HepG2 (cell line): ENCODE measurements around the gene BAHCC1. TPM values are rescaled to one million over a fixed set of nuclear protein-coding genes. Genes with fewer than 3 reads are reported as not detected.

Experiments
- ATAC-seq: fragments of 200-7000 bp; cut with Tn5 transposase; 3 replicates; pipeline ENCODE4 v1.9.1; 2020; ENCODE audit warnings: mild to moderate bottlenecking, moderate library complexity
- BruUV-seq: library from RNA; stranded (reverse); fragments of 400-500 nt; replicated peaks from 2 replicates; lab custom pipeline; 2021; lab: Mats Ljungman, UMichigan
- CTCF ChIA-PET: fragments of 300-600 bp; formaldehyde crosslinking; extraction: SDS; loops from one replicate; lab custom pipeline; 2021; ENCODE audit warnings: low total read pairs, inconsistent platforms, low intra/inter-chr PET ratio; lab: Yijun Ruan, JAX
- POLR2A ChIA-PET: fragments of 350-600 bp; sonication (Branson Sonifier 250); formaldehyde crosslinking; loops from one replicate; lab custom pipeline; 2020; ENCODE audit warnings: antibody characterized with exemption, inconsistent platforms; lab: Yijun Ruan, JAX
- DNase-seq: peaks from one replicate; pipeline ENCODE4 v3.0.0-alpha.2; 2015; ENCODE audit warnings: low spot score
- FAIRE-seq: peaks from 3 replicates; lab custom pipeline; 2011; peaks lifted over from hg19 to GRCh38; lab: Jason Lieb, UNC
- H2AFZ ChIP-seq: one replicate; pipeline ENCODE4 v1.6.1; 2011; ENCODE audit warnings: low read length, inconsistent platforms
- H3K27ac ChIP-seq: fragments of 300-600 bp; 3 replicates; pipeline ENCODE4 v1.8.0; 2011; ENCODE audit warnings: mixed run types, mild to moderate bottlenecking, mixed read lengths, low read length, inconsistent platforms; ENCODE audit not compliant: insufficient read depth; ENCODE audit errors: extremely low read length
- H3K27me3 ChIP-seq, 2 experiments: fragments of 200-600 bp in 1 of 2; 2 replicates in 1 of 2; 3 replicates in 1 of 2; pipeline versions ENCODE4 v1.6.0 to v1.8.0; 2011; ENCODE audit warnings: low read length in 2 of 2, mild to moderate bottlenecking in 2 of 2, moderate library complexity in 2 of 2, inconsistent platforms in 1 of 2; ENCODE audit not compliant: insufficient read depth in 2 of 2, control insufficient read depth in 1 of 2
- H3K36me3 ChIP-seq, 2 experiments: fragments of 200-600 bp in 1 of 2; replicated peaks in 1 of 2; 2 replicates in 1 of 2; 3 replicates in 1 of 2; pipeline versions ENCODE4 v1.5.1 to v1.8.0; 2011; ENCODE audit warnings: low read length in 2 of 2, inconsistent platforms in 1 of 2; ENCODE audit not compliant: insufficient read depth in 2 of 2, control insufficient read depth in 1 of 2
- H3K4me1 ChIP-seq: 2 replicates; pipeline ENCODE4 v1.5.1; 2012; ENCODE audit warnings: low read length, inconsistent platforms; ENCODE audit not compliant: insufficient read depth
- H3K4me2 ChIP-seq: 2 replicates; pipeline ENCODE4 v1.6.0; 2011; ENCODE audit warnings: low read depth, low read length, inconsistent platforms
- H3K4me3 ChIP-seq, 3 experiments: fragments of 200-600 bp in 1 of 3; sonication (generic), shearing (Covaris generic) in 1 of 3; replicated peaks in 1 of 3; 2 replicates each; pipeline ENCODE4 v1.5.1; 2011 to 2016; ENCODE audit warnings: low read length in 3 of 3, inconsistent platforms in 2 of 3, low read depth in 2 of 3, mild to moderate bottlenecking in 2 of 3, control low read depth in 1 of 3, mixed read lengths in 1 of 3; ENCODE audit not compliant: insufficient read depth in 1 of 3
- H3K79me2 ChIP-seq: one replicate; pipeline ENCODE4 v1.6.1; 2011; ENCODE audit warnings: low read length, inconsistent platforms; ENCODE audit not compliant: insufficient read depth
- H3K9ac ChIP-seq: 2 replicates; pipeline ENCODE4 v1.6.0; 2011; ENCODE audit warnings: mild to moderate bottlenecking, low read depth, low read length, inconsistent platforms; ENCODE audit not compliant: insufficient read depth
- H3K9me3 ChIP-seq: 2 replicates; pipeline ENCODE4 v1.5.1; 2012; ENCODE audit warnings: mild to moderate bottlenecking, low read length
- H4K20me1 ChIP-seq: 2 replicates; pipeline ENCODE4 v1.6.0; 2011; ENCODE audit warnings: inconsistent platforms, mild to moderate bottlenecking, low read length, moderate library complexity; ENCODE audit not compliant: insufficient read depth
- IRF2 ChIP-seq: IDR thresholded peaks from 2 replicates; pipeline ENCODE4 v1.6.1; 2018; ENCODE audit warnings: missing genetic modification reagents, missing compliant biosample characterization
- ZNF431 ChIP-seq: sonication (generic); formaldehyde crosslinking; IDR thresholded peaks from 2 replicates; pipeline ENCODE4 v1.9.0; 2022; ENCODE audit warnings: missing genetic modification reagents, low read depth, mild to moderate bottlenecking, borderline replicate concordance
- ZNF562 ChIP-seq: sonication (generic); formaldehyde crosslinking; IDR thresholded peaks from 2 replicates; pipeline ENCODE4 v1.8.0; 2022; ENCODE audit warnings: missing genetic modification reagents, borderline replicate concordance
- ZNF776 ChIP-seq: sonication (generic); formaldehyde crosslinking; IDR thresholded peaks from 2 replicates; pipeline ENCODE4 v1.4.0; 2020; ENCODE audit warnings: mild to moderate bottlenecking, missing genetic modification reagents
- ZNF891 ChIP-seq: sonication (generic); formaldehyde crosslinking; IDR thresholded peaks from 2 replicates; pipeline ENCODE4 v1.5.0; 2020; ENCODE audit warnings: mild to moderate bottlenecking, missing genetic modification reagents
- WGBS: methylation state at CpG from one replicate; pipeline ENCODE4 v1.1.6; 2017; ENCODE audit warnings: low lambda C conversion rate; 5-methylcytosine and 5-hydroxymethylcytosine counted together
- in situ Hi-C: cut with HindIII; loops from 2 replicates; pipeline ENCODE4 v1.10.0; 2017; ENCODE audit warnings: low pct_unique_long_range_greater_than_20kb; ENCODE audit not compliant: extremely low pct_ligation_motif_present
- intact Hi-C: fragments of 100-400 bp; cut with micrococcal nuclease; formaldehyde crosslinking; loops from one replicate; pipeline ENCODE4 v1.10.0; 2022; ENCODE audit not compliant: unreplicated experiment
- polyA plus RNA-seq, 8 experiments: library from polyadenylated mRNA; depleted of rRNA in 3 of 8; stranded (reverse) in 7 of 8; unstranded in 1 of 8; fragments of >200 nt; fragmentation: Illumina TruSeq in 4 of 8; extraction: Trizol in 4 of 8; gene quantifications; 2 replicates each; pipeline versions ENCODE4 v1.2.1 to v1.2.3, GENCODE V29; 2011 to 2016; ENCODE audit warnings: low read depth in 4 of 8, missing spikeins in 1 of 8, mixed read lengths in 1 of 8; ENCODE audit not compliant: insufficient read depth in 1 of 8
- total RNA-seq, 5 experiments: library from RNA; depleted of rRNA; stranded (reverse); fragments of >200 nt; fragmentation: Illumina TruSeq; extraction: Trizol; gene quantifications; 2 replicates each; pipeline ENCODE4 v1.2.3, GENCODE V29; 2016; ENCODE audit warnings: low read depth in 1 of 5
- TF ChIP-seq, protein P1 (sequence below): sonication (generic); formaldehyde crosslinking; IDR thresholded peaks from 2 replicates; pipeline ENCODE4 v1.4.0; 2020; ENCODE audit warnings: missing genetic modification reagents
- TF ChIP-seq, protein P2 (sequence below): sonication (generic); formaldehyde crosslinking; IDR thresholded peaks from 2 replicates; pipeline ENCODE4 v1.4.0; 2020; ENCODE audit warnings: missing genetic modification reagents, mild to moderate bottlenecking, borderline replicate concordance

The BAHCC1 gene
- total and polyA plus RNA-seq, 2 of the 13 experiments (the other 11 are each of a cell fraction or from before 2014, with no cell fraction given) = 1.4 to 1.7 TPM

DNA sequence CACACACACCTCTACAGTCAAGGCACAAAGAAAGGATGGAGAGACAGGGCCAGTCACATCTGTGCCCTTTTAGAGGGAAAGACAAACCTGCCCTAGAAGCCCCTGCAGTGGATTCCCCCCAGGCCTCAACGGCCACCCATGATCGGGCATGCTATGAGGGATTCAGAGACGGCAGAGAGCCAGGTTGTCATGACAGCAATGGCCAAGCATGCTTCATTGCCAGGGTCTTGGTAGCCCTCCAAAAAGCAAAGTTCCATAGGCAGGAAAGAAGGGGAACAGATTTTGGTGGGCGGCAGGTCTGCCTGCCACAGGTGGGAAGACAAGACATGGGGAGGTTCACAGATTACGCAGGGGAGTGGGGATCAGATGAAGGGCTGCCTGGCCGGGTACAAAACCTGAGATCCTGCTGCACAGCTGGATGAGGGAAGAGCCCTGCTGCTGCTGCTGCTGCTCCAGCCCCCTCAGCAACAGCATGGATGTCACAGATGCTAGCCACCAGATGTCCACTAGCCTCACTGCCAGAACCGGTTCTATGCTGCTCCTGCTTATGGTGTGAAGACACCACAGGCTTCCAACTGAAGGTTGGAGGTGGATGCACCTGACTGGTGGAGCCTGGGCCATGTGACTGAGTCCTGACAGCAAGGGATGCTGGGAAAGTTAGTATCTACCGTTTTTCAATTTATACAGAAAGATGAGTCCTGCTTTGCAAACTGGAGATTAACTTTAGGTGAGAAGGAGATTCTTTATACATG, 99.5 kb downstream of the BAHCC1 start (continued):
- TF ChIP-seq IRF2 (CRISPR knock-in tag) = no peak

DNA sequence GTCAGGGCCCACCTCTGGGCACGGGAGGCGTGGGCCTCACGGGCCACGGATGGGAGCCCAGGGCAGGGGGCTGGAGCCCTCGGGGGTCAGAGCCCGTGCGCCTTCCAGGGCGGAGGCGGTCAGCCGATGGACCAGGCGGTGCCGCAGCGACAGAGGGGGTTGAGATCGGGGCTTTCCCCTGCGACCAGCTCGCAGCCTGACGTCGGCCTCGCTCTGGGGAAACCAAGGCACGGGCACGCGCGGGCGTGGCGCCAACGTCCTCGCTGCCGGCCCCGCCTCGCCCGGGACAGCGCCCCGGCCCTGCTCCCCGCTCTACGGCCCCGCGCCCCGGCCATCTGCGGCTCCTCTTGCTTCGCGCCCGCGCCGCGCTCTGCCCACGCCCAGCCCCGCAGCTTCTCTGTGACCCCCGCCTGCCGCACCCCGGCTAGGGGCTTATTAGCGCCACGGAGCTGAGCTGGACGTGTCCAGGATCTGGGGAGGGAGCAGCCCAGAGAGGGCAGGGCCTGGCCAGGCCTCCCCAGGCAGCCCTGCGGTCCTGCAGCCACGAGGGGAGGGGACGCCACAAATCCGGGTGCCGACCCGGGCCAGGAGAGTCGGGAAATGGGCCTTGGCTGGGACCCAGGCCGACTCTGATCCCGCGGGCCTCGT, 103.8 kb downstream of the BAHCC1 start:
- ChIA-PET POLR2A (interaction anchor here (1.0 to 1.4 kb wide), 3 partner anchors 7 to 13 kb away, joined by 3 to 4 read pairs (median 4); partner anchors contain the start of gene ACTG1), CTCF (no interaction called here)
- Histone ChIP-seq H3K27me3 (peaks cover 4 to 24% of the 10 kb centered on the region in 2 experiments), H3K79me2 (no peaks in the 10 kb centered on the region), H3K4me3 (no peak overlapping the region), H4K20me1 (no peaks in the 10 kb centered on the region), H3K9ac (no peak overlapping the region), H2AFZ (no peak overlapping the region), H3K9me3 (no peaks in the 10 kb centered on the region), H3K36me3 (no peaks in the 10 kb centered on the region), H3K27ac (no peak overlapping the region), H3K4me1 (peaks cover 23% of the 10 kb centered on the region), H3K4me2 (no peak overlapping the region)
- in situ Hi-C loops = no loop called here
- DNase-seq (no peak), FAIRE-seq (no peak), ATAC-seq (peak; percentile 4; the same call in 1 of the 3 replicates)
- 82% methylated on average over 48 of the region's 64 CpGs for whole genome bisulfite sequencing
- intact Hi-C loops = no loop called here
- no peak for TF ChIP-seq ZNF562 (CRISPR knock-in tag)
- TF ChIP-seq ZNF776 = 0 out of 2 replicates have a peak, but pooled peaks have one; percentile 4
- no TSS peak for BruUV-seq

DNA sequence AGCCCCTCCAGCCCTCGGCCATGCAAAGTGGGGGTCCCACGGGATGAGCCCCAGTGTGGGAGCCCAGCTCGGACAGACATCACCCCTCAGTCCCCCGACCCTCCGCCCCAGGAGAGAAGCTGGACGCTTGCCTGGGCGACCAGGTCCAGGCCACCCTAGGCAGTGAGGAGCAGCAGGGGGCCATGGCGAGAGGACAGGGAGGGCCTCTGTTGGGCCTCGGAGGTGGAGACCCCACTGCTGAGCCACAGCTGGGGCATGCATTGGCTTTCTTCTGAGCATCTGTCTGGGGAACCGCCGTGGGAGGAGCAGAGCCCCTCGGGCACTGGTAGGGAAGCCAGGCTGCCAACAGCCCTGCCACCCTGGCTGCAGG, 104.3 kb downstream of the BAHCC1 start:
- peaks cover 21% of the 10 kb centered on the region for H3K4me1 ChIP-seq
- CTCF ChIA-PET = no interaction called here

More for the DNA sequence above, 104.3 kb downstream of the BAHCC1 start:
- intact Hi-C loops (no loop called here), in situ Hi-C loops (no loop called here)
- H3K27ac ChIP-seq = no peak overlapping the region
- TF ChIP-seq, protein P1, sequence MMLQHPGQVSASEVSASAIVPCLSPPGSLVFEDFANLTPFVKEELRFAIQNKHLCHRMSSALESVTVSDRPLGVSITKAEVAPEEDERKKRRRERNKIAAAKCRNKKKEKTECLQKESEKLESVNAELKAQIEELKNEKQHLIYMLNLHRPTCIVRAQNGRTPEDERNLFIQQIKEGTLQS (CRISPR knock-in tag) = no peak
- 0 out of 2 replicates have a peak, but pooled peaks have one; percentile 24 for TF ChIP-seq ZNF891 (CRISPR knock-in tag)
- TF ChIP-seq, protein P2, sequence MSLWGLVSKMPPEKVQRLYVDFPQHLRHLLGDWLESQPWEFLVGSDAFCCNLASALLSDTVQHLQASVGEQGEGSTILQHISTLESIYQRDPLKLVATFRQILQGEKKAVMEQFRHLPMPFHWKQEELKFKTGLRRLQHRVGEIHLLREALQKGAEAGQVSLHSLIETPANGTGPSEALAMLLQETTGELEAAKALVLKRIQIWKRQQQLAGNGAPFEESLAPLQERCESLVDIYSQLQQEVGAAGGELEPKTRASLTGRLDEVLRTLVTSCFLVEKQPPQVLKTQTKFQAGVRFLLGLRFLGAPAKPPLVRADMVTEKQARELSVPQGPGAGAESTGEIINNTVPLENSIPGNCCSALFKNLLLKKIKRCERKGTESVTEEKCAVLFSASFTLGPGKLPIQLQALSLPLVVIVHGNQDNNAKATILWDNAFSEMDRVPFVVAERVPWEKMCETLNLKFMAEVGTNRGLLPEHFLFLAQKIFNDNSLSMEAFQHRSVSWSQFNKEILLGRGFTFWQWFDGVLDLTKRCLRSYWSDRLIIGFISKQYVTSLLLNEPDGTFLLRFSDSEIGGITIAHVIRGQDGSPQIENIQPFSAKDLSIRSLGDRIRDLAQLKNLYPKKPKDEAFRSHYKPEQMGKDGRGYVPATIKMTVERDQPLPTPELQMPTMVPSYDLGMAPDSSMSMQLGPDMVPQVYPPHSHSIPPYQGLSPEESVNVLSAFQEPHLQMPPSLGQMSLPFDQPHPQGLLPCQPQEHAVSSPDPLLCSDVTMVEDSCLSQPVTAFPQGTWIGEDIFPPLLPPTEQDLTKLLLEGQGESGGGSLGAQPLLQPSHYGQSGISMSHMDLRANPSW = no peak
- TF ChIP-seq ZNF431 (CRISPR knock-in tag) = no peak
- no peak overlapping the region for H3K4me3 ChIP-seq
- peaks cover 4 to 24% of the 10 kb centered on the region in 2 experiments for H3K27me3 ChIP-seq
- no TSS peak for BruUV-seq
- no peaks in the 10 kb centered on the region for H3K36me3 ChIP-seq
- no peak for DNase-seq
- H2AFZ ChIP-seq = no peak overlapping the region
- H3K9me3 ChIP-seq = no peaks in the 10 kb centered on the region
- 0 out of 2 replicates have a peak overlapping the region, but pooled peaks have one; percentile 1 for H3K4me2 ChIP-seq
- H4K20me1 ChIP-seq = no peaks in the 10 kb centered on the region
- ATAC-seq = peak; percentile 22
- WGBS = 70% methylated on average over 2 of the region's 12 CpGs
- no peak overlapping the region for H3K9ac ChIP-seq
- FAIRE-seq = no peak
- H3K79me2 ChIP-seq = no peaks in the 10 kb centered on the region
- POLR2A ChIA-PET = interaction anchor here (1.0 to 1.4 kb wide), 2 partner anchors 9 to 13 kb away, joined by 4 read pairs; partner anchors contain the start of gene ACTG1
